GM12878 (cell line): Measurements from ENCODE around the gene KCNG3. TPM values are rescaled to one million over a fixed set of nuclear protein-coding genes. Genes with fewer than 3 reads are reported as not detected.

Experiments used
- ATAC-seq: fragments of 200-7000 bp; cut with Tn5 transposase; 3 replicates; pipeline ENCODE4 v1.9.1; 2020; ENCODE audit warnings: mild to moderate bottlenecking, moderate library complexity
- BruUV-seq: library from RNA; stranded (reverse); fragments of 400-500 nt; replicated peaks from 2 replicates; lab custom pipeline; 2021; lab: Mats Ljungman, UMichigan
- CTCF ChIA-PET: fragments of 300-600 bp; sonication (Branson Sonifier 250); formaldehyde crosslinking; extraction: SDS; loops from one replicate; lab custom pipeline; 2021; ENCODE audit warnings: inconsistent platforms; lab: Yijun Ruan, JAX
- POLR2A ChIA-PET: fragments of 350-600 bp; formaldehyde crosslinking; extraction: SDS; loops from one replicate; lab custom pipeline; 2021; ENCODE audit warnings: inconsistent platforms; lab: Charles Lee
- RAD21 ChIA-PET: fragments of 300-600 bp; sonication (Branson Sonifier 250); formaldehyde crosslinking; loops from one replicate; lab custom pipeline; 2023; ENCODE audit warnings: antibody characterized with exemption; ENCODE audit not compliant: unreplicated experiment; lab: Charles Lee
- SMC1A ChIA-PET: fragments of 300-600 bp; sonication (Branson Sonifier 250); formaldehyde crosslinking; loops from one replicate; lab custom pipeline; 2023; ENCODE audit not compliant: unreplicated experiment, uncharacterized antibody; lab: Charles Lee
- DNase-seq: peaks from one replicate; pipeline ENCODE4 v3.0.0-alpha.2; 2011; ENCODE audit warnings: low read depth, low spot score
- FAIRE-seq: peaks from 3 replicates; lab custom pipeline; 2011; peaks lifted over from hg19 to GRCh38; lab: Jason Lieb, UNC
- H2AFZ ChIP-seq: 2 replicates; pipeline ENCODE4 v1.6.0; 2011; ENCODE audit warnings: low read depth, low read length, control low read depth; ENCODE audit not compliant: control insufficient read depth
- H3K27ac ChIP-seq: 2 replicates; pipeline ENCODE4 v1.5.1; 2011; ENCODE audit warnings: control low read depth; ENCODE audit not compliant: control insufficient read depth, insufficient read depth
- H3K27me3 ChIP-seq, 2 experiments: replicated peaks in 1 of 2; 2 replicates each; pipeline versions ENCODE4 v1.6.0 to v1.6.1; 2011; ENCODE audit warnings: low read length in 1 of 2; ENCODE audit not compliant: control insufficient read depth in 2 of 2, insufficient read depth in 2 of 2
- H3K36me3 ChIP-seq, 2 experiments: 2 replicates each; pipeline ENCODE4 v1.5.1; 2011; ENCODE audit warnings: low read length in 1 of 2; ENCODE audit not compliant: control insufficient read depth in 2 of 2, insufficient read depth in 2 of 2
- H3K4me1 ChIP-seq: 2 replicates; pipeline ENCODE4 v1.6.1; 2011; ENCODE audit warnings: mild to moderate bottlenecking, low read length, moderate library complexity, mixed read lengths; ENCODE audit not compliant: control insufficient read depth, insufficient read depth
- H3K4me2 ChIP-seq: 2 replicates; pipeline ENCODE4 v1.6.0; 2011; ENCODE audit warnings: control low read depth; ENCODE audit not compliant: control insufficient read depth, insufficient read depth
- H3K4me3 ChIP-seq: fragments of 200-600 bp; sonication (generic); 2 replicates; pipeline ENCODE4 v1.5.1; 2016
- H3K79me2 ChIP-seq: 2 replicates; pipeline ENCODE4 v1.6.0; 2011; ENCODE audit warnings: low read length; ENCODE audit not compliant: control insufficient read depth, insufficient read depth
- H3K9ac ChIP-seq: 2 replicates; pipeline ENCODE4 v1.8.0; 2011; ENCODE audit warnings: low read length, control low read depth, mixed read lengths; ENCODE audit not compliant: control insufficient read depth, insufficient read depth
- H3K9me3 ChIP-seq: replicated peaks from 3 replicates; pipeline ENCODE4 v1.5.1; 2011; ENCODE audit warnings: mild to moderate bottlenecking, low read length; ENCODE audit not compliant: control insufficient read depth, insufficient read depth
- H4K20me1 ChIP-seq: 2 replicates; pipeline ENCODE4 v1.6.0; 2011; ENCODE audit not compliant: control insufficient read depth, insufficient read depth
- CBX3 ChIP-seq: fragments of 200-600 bp; sonication (generic); IDR thresholded peaks from 2 replicates; pipeline ENCODE4 v1.6.1; 2016; ENCODE audit warnings: low read depth, borderline replicate concordance
- CHD4 ChIP-seq: fragments of 200-600 bp; sonication (generic); IDR thresholded peaks from 2 replicates; pipeline ENCODE4 v1.6.1; 2016; ENCODE audit warnings: mild to moderate bottlenecking
- HDAC6 ChIP-seq: fragments of 200-600 bp; sonication (generic); IDR thresholded peaks from one replicate; pipeline ENCODE4 v1.8.0; 2017; ENCODE audit warnings: antibody characterized with exemption; ENCODE audit not compliant: unreplicated experiment
- NRF1 ChIP-seq: conservative IDR thresholded peaks from 2 replicates; pipeline ENCODE4 v1.6.1; 2011; ENCODE audit warnings: mild to moderate bottlenecking, low read depth, low read length, improper control_type of control experiment
- POLR2AphosphoS2 ChIP-seq: IDR thresholded peaks from 2 replicates; pipeline ENCODE4 v1.6.1; 2011; ENCODE audit warnings: low read depth, mild to moderate bottlenecking, low read length, improper control_type of control experiment, moderate library complexity
- POLR2AphosphoS5 ChIP-seq: IDR thresholded peaks from 2 replicates; pipeline ENCODE4 v1.6.1; 2011; ENCODE audit warnings: mild to moderate bottlenecking, low read length, inconsistent platforms
- SRF ChIP-seq, 2 experiments: IDR thresholded peaks; 2 replicates each; pipeline ENCODE4 v1.6.1; 2011; ENCODE audit warnings: low read depth in 2 of 2, low read length in 2 of 2, mild to moderate bottlenecking in 1 of 2, moderate library complexity in 1 of 2
- TBL1XR1 ChIP-seq: IDR thresholded peaks from 2 replicates; pipeline ENCODE4 v1.6.1; 2012; ENCODE audit warnings: low read depth, low read length, improper control_type of control experiment
- ZZZ3 ChIP-seq: IDR thresholded peaks from 2 replicates; pipeline ENCODE4 v1.6.1; 2011; ENCODE audit warnings: low read depth; ENCODE audit not compliant: control insufficient read depth, insufficient read length
- WGBS: methylation state at CpG from one replicate; pipeline ENCODE4 v1.1.6; 2016; ENCODE audit warnings: low lambda C conversion rate; ENCODE audit not compliant: insufficient replicate concordance, insufficient coverage; ENCODE audit errors: missing lambda C conversion rate; 5-methylcytosine and 5-hydroxymethylcytosine counted together
- in situ Hi-C: fragments of 300-500 bp; cut with MboI; formaldehyde crosslinking; loops from 9 replicates; pipeline ENCODE4 v1.14.3; 2018; ENCODE audit warnings: mixed read lengths
- intact Hi-C: fragments of 100-400 bp; cut with micrococcal nuclease; formaldehyde crosslinking; loops from one replicate; pipeline ENCODE4 v1.14.2; 2022; ENCODE audit not compliant: unreplicated experiment
- polyA plus RNA-seq, 11 experiments: library from polyadenylated mRNA; depleted of rRNA in 4 of 11; unstranded in 6 of 11; stranded (reverse) in 5 of 11; fragments of >200 nt; fragmentation: Nextera tagmentation in 4 of 11; fragmentation: Illumina TruSeq in 1 of 11; extraction: Ambion mirVana in 4 of 11; extraction: Trizol in 1 of 11; gene quantifications; 1 replicate in 1 of 11; 2 replicates in 10 of 11; pipeline versions ENCODE4 v1.2.1 to v1.2.3, GENCODE V29; 2011 to 2016; ENCODE audit warnings: inconsistent platforms in 2 of 11, missing spikeins in 2 of 11, low read depth in 1 of 11
- total RNA-seq, 4 experiments: library from RNA; depleted of rRNA in 3 of 4; stranded (reverse); fragments of >200 nt in 3 of 4; fragmentation: Illumina TruSeq in 1 of 4; extraction: Trizol in 1 of 4; gene quantifications; 2 replicates each; pipeline versions ENCODE4 v1.2.1 to v1.2.3, GENCODE V29; 2013 to 2021
- TF ChIP-seq, protein P1 (sequence below): fragments of 450-650 bp; IDR thresholded peaks from 2 replicates; pipeline ENCODE4 v1.6.1; 2017; ENCODE audit warnings: low read depth, mild to moderate bottlenecking, moderate library complexity
- TF ChIP-seq, protein P2 (sequence below): fragments of 450-650 bp; IDR thresholded peaks from 2 replicates; pipeline ENCODE4 v1.6.1; 2017; ENCODE audit warnings: antibody characterized with exemption, mild to moderate bottlenecking, moderate library complexity
- TF ChIP-seq, protein P3 (sequence below): IDR thresholded peaks from 2 replicates; pipeline ENCODE4 v1.6.1; 2012; ENCODE audit warnings: mild to moderate bottlenecking, low read depth, low read length
- TF ChIP-seq, protein P4 (sequence below): fragments of 450-650 bp; IDR thresholded peaks from 2 replicates; pipeline ENCODE4 v1.6.1; 2017; ENCODE audit warnings: borderline replicate concordance

The KCNG3 gene
- total and polyA plus RNA-seq, 10 of the 15 experiments (the other 5 are each of a cell fraction or from before 2014, with no cell fraction given) = 0.01 to 0.06 (median 0.04) TPM; not detected in 4

- Histone ChIP-seq H2AFZ (no peak overlapping the region), H3K9ac (no peak overlapping the region), H4K20me1 (no peaks in the 10 kb centered on the region), H3K4me2 (no peak overlapping the region), H3K4me1 (no peaks in the 10 kb centered on the region), H3K79me2 (no peaks in the 10 kb centered on the region), H3K27ac (no peak overlapping the region), H3K36me3 (no peaks in the 10 kb centered on the region), H3K4me3 (no peak overlapping the region), H3K27me3 (peaks cover 0 to 2% of the 10 kb centered on the region in 2 experiments; a peak in 2 of 4 replicates), H3K9me3 (no peaks in the 10 kb centered on the region)
- FAIRE-seq = no peak
- 58% methylated on average over 3 of the region's 3 CpGs for WGBS
- no TSS peak for BruUV-seq
- ChIA-PET CTCF (no interaction called here), POLR2A (no interaction called here), RAD21 (no interaction called here), SMC1A (interaction anchor here (0.6 kb wide), 1 partner anchor 343 kb away, joined by 3 read pairs; no protein-coding TSS in a partner anchor)
- intact Hi-C loops (no loop called here), in situ Hi-C loops (no loop called here)
- DNase-seq = no peak
- ATAC-seq = no peak
- TF ChIP-seq, protein P1, sequence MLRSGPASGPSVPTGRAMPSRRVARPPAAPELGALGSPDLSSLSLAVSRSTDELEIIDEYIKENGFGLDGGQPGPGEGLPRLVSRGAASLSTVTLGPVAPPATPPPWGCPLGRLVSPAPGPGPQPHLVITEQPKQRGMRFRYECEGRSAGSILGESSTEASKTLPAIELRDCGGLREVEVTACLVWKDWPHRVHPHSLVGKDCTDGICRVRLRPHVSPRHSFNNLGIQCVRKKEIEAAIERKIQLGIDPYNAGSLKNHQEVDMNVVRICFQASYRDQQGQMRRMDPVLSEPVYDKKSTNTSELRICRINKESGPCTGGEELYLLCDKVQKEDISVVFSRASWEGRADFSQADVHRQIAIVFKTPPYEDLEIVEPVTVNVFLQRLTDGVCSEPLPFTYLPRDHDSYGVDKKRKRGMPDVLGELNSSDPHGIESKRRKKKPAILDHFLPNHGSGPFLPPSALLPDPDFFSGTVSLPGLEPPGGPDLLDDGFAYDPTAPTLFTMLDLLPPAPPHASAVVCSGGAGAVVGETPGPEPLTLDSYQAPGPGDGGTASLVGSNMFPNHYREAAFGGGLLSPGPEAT = no peak
- TF ChIP-seq CBX3 (no peak), NRF1 (no peak), CHD4 (no peak), ZZZ3 (no peak), TBL1XR1 (no peak), SRF (IDR thresholded peaks at IDR 0.05; ENCODE audit: low read depth in 2 of 2, low read length in 2 of 2) (no peak), POLR2AphosphoS5 (no peak), HDAC6 (no peak), POLR2AphosphoS2 (no peak)
- TF ChIP-seq, protein P2, sequence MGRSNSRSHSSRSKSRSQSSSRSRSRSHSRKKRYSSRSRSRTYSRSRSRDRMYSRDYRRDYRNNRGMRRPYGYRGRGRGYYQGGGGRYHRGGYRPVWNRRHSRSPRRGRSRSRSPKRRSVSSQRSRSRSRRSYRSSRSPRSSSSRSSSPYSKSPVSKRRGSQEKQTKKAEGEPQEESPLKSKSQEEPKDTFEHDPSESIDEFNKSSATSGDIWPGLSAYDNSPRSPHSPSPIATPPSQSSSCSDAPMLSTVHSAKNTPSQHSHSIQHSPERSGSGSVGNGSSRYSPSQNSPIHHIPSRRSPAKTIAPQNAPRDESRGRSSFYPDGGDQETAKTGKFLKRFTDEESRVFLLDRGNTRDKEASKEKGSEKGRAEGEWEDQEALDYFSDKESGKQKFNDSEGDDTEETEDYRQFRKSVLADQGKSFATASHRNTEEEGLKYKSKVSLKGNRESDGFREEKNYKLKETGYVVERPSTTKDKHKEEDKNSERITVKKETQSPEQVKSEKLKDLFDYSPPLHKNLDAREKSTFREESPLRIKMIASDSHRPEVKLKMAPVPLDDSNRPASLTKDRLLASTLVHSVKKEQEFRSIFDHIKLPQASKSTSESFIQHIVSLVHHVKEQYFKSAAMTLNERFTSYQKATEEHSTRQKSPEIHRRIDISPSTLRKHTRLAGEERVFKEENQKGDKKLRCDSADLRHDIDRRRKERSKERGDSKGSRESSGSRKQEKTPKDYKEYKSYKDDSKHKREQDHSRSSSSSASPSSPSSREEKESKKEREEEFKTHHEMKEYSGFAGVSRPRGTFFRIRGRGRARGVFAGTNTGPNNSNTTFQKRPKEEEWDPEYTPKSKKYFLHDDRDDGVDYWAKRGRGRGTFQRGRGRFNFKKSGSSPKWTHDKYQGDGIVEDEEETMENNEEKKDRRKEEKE = no peak
- TF ChIP-seq, protein P3, sequence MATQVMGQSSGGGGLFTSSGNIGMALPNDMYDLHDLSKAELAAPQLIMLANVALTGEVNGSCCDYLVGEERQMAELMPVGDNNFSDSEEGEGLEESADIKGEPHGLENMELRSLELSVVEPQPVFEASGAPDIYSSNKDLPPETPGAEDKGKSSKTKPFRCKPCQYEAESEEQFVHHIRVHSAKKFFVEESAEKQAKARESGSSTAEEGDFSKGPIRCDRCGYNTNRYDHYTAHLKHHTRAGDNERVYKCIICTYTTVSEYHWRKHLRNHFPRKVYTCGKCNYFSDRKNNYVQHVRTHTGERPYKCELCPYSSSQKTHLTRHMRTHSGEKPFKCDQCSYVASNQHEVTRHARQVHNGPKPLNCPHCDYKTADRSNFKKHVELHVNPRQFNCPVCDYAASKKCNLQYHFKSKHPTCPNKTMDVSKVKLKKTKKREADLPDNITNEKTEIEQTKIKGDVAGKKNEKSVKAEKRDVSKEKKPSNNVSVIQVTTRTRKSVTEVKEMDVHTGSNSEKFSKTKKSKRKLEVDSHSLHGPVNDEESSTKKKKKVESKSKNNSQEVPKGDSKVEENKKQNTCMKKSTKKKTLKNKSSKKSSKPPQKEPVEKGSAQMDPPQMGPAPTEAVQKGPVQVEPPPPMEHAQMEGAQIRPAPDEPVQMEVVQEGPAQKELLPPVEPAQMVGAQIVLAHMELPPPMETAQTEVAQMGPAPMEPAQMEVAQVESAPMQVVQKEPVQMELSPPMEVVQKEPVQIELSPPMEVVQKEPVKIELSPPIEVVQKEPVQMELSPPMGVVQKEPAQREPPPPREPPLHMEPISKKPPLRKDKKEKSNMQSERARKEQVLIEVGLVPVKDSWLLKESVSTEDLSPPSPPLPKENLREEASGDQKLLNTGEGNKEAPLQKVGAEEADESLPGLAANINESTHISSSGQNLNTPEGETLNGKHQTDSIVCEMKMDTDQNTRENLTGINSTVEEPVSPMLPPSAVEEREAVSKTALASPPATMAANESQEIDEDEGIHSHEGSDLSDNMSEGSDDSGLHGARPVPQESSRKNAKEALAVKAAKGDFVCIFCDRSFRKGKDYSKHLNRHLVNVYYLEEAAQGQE = no peak
- TF ChIP-seq, protein P4, sequence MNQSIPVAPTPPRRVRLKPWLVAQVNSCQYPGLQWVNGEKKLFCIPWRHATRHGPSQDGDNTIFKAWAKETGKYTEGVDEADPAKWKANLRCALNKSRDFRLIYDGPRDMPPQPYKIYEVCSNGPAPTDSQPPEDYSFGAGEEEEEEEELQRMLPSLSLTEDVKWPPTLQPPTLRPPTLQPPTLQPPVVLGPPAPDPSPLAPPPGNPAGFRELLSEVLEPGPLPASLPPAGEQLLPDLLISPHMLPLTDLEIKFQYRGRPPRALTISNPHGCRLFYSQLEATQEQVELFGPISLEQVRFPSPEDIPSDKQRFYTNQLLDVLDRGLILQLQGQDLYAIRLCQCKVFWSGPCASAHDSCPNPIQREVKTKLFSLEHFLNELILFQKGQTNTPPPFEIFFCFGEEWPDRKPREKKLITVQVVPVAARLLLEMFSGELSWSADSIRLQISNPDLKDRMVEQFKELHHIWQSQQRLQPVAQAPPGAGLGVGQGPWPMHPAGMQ = no peak
- TF ChIP-seq, all 136 proteins: peak for 0
Observed at GRCh38 chr2:42425697-42426096, 68.1 kb downstream of the KCNG3 start.
